ENCODE results near the gene NFILZ.

GRCh38 chr19:8630796-8631424 lies 477 bp downstream of the NFILZ start:
- TF ChIP-seq CTCF (IDR thresholded peaks at IDR 0.05) = no peak
- TF ChIP-seq POLR2A (IDR thresholded peaks at IDR 0.05) = no peak

Data from esophagus squamous epithelium (tissue), 4 donors.